Small intestine (tissue), 7 donors: ENCODE data around the gene PKD2. TPM values are rescaled to one million over a fixed set of nuclear protein-coding genes. Genes with fewer than 3 reads are reported as not detected.

Experiments used
- DNase-seq, 2 donors: peaks; one replicate each; pipeline versions ENCODE4 v3.0.0 to v3.0.0-alpha.2; 2013
- FAIRE-seq: peaks from 2 replicates; lab custom pipeline; 2012; peaks lifted over from hg19 to GRCh38; lab: Jason Lieb, UNC
- H3K27ac ChIP-seq, 3 donors: one replicate each; pipeline ENCODE4 v1.5.1; 2013; ENCODE audit warnings: low read length in 2 of 3, mild to moderate bottlenecking in 2 of 3, control low read depth in 1 of 3, inconsistent platforms in 1 of 3, low read depth in 1 of 3, moderate library complexity in 1 of 3
- H3K27me3 ChIP-seq, 3 donors: one replicate each; pipeline ENCODE4 v1.6.1; 2013; ENCODE audit warnings: low read length in 3 of 3, inconsistent platforms in 1 of 3; ENCODE audit not compliant: control insufficient read depth in 3 of 3, insufficient read depth in 3 of 3
- H3K36me3 ChIP-seq, 3 donors: one replicate each; pipeline ENCODE4 v1.6.1; 2013; ENCODE audit warnings: low read length in 3 of 3, inconsistent platforms in 1 of 3, low read depth in 1 of 3, mild to moderate bottlenecking in 1 of 3, moderate library complexity in 1 of 3; ENCODE audit not compliant: control insufficient read depth in 3 of 3, insufficient read depth in 2 of 3
- H3K4me1 ChIP-seq, 3 donors: one replicate each; pipeline ENCODE4 v1.6.1; 2013; ENCODE audit warnings: low read length in 2 of 3, inconsistent platforms in 1 of 3, low read depth in 1 of 3, mild to moderate bottlenecking in 1 of 3, moderate library complexity in 1 of 3; ENCODE audit not compliant: control insufficient read depth in 3 of 3, insufficient read depth in 2 of 3
- H3K4me3 ChIP-seq, 3 donors: one replicate each; pipeline ENCODE4 v1.5.1; 2013; ENCODE audit warnings: low read length in 3 of 3, control low read depth in 1 of 3, inconsistent platforms in 1 of 3, low read depth in 1 of 3, mild to moderate bottlenecking in 1 of 3, moderate library complexity in 1 of 3
- H3K9me3 ChIP-seq, 2 donors: one replicate each; pipeline ENCODE4 v1.6.1; 2013; ENCODE audit warnings: low read depth in 1 of 2, low read length in 1 of 2; ENCODE audit not compliant: control insufficient read depth in 2 of 2, insufficient read depth in 1 of 2
- WGBS, 3 donors: extraction: QIAGEN DNeasy Blood & Tissue Kit; methylation state at CpG; one replicate each; pipeline ENCODE4 v1.1.7; 2013; 5-methylcytosine and 5-hydroxymethylcytosine counted together
- polyA plus RNA-seq, 4 donors: library from polyadenylated mRNA; stranded (reverse) in 3 of 4; unstranded in 1 of 4; fragments of 200-250 nt in 3 of 4; fragments of 120-200 nt in 1 of 4; gene quantifications; one replicate each; pipeline versions ENCODE4 v1.2.1 to v1.2.3, GENCODE V29; 2013
- donor health status: healthy with polysubstance abuse.
- donor health status: control.
- donor health status: control.
- donor health status: Bipolar disorder and iron deficiency.
- donor health status: healthy.

The PKD2 gene
- polyA plus RNA-seq, 4 donors: 2.4 to 21.7 (median 5.1) TPM

DNA sequence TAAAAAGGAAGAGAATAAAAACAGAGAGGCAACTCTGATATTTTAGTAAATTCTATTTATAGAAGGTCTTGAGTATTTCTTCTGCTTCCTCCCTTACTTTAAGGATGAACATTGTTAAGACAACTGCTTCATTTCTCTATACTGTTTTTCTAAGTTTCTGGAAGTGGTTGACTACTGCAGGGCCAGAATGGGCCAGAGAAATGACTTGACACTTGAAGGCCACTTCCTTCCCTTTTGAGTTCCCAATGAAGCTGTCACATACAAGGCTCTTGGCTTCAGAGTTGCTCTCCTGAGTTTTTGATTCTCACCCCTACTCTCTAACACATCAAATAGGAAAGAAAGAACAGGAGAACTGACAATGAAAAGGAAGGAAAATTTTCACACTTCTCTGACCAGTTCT, 37.6 kb downstream of the PKD2 start:
- FAIRE-seq (no peak), DNase-seq (no peak)
- Histone ChIP-seq H3K36me3 (peaks cover 3 to 20% (median 5%) of the 10 kb centered on the region in 3 donors), H3K27ac (no peak overlapping the region), H3K4me1 (peaks cover 0 to 13% (median 0%) of the 10 kb centered on the region in 3 donors), H3K4me3 (no peak overlapping the region), H3K27me3 (no peaks in the 10 kb centered on the region), H3K9me3 (no peaks in the 10 kb centered on the region)

- 68 to 83% (median 70%) methylated on average over 4 of the region's 4 CpGs for WGBS, 3 donors
- no peaks in the 10 kb centered on the region for H3K9me3 ChIP-seq
- H3K27me3 ChIP-seq: no peaks in the 10 kb centered on the region
- H3K4me3 ChIP-seq: no peak overlapping the region
- FAIRE-seq (no peak), DNase-seq (no peak)
- H3K4me1 ChIP-seq: peaks cover 0 to 1% (median under 1%) of the 10 kb centered on the region in 3 donors
- no peak overlapping the region for H3K27ac ChIP-seq
- H3K36me3 ChIP-seq: peaks cover 0 to 21% (median 0%) of the 10 kb centered on the region in 3 donors
Measured at GRCh38 chr4:88054229-88054628, 46.8 kb downstream of the PKD2 start.

- no peaks in the 10 kb centered on the region for H3K27me3 ChIP-seq
- H3K36me3 ChIP-seq: peaks cover 0 to 21% (median 0%) of the 10 kb centered on the region in 3 donors
- DNase-seq (peak; percentile 72 to 83), FAIRE-seq (no peak)
- WGBS, 3 donors: 56 to 87% (median 81%) methylated on average over 2 to 3 of the region's 3 CpGs
- H3K4me1 ChIP-seq: peaks cover 2 to 5% (median 3%) of the 10 kb centered on the region in 3 donors
- H3K27ac ChIP-seq: no peak overlapping the region
- H3K4me3 ChIP-seq: no peak overlapping the region
- H3K9me3 ChIP-seq: no peaks in the 10 kb centered on the region
Measured at GRCh38 chr4:88054901-88055300, 47.5 kb downstream of the PKD2 start.

- WGBS, 3 donors: 93 to 96% (median 96%) methylated on average over 3 of the region's 3 CpGs
- H3K27ac ChIP-seq: no peak overlapping the region
- peaks cover 0 to 8% (median 0%) of the 10 kb centered on the region in 3 donors for H3K36me3 ChIP-seq
- no peaks in the 10 kb centered on the region for H3K27me3 ChIP-seq
- no peak for DNase-seq
- H3K9me3 ChIP-seq: no peaks in the 10 kb centered on the region
- no peak for FAIRE-seq
- no peak overlapping the region for H3K4me3 ChIP-seq
- H3K4me1 ChIP-seq: peaks cover 2 to 11% (median 6%) of the 10 kb centered on the region in 3 donors
Measured at GRCh38 chr4:88058295-88058694, 50.9 kb downstream of the PKD2 start.

- peak overlapping the region in 1 of 3 donors; percentile 64 for H3K27ac ChIP-seq
- no peaks in the 10 kb centered on the region for H3K9me3 ChIP-seq
- 13 to 41% (median 14%) methylated on average over 2 of the region's 2 CpGs for WGBS, 3 donors
- H3K4me3 ChIP-seq: no peak overlapping the region
- peaks cover 2 to 13% (median 6%) of the 10 kb centered on the region in 3 donors for H3K4me1 ChIP-seq
- DNase-seq: peak; percentile 25 to 57
- peaks cover 0 to 9% (median 0%) of the 10 kb centered on the region in 3 donors for H3K36me3 ChIP-seq
- no peaks in the 10 kb centered on the region for H3K27me3 ChIP-seq
- no peak for FAIRE-seq
Measured at GRCh38 chr4:88059766-88060165, 52.3 kb downstream of the PKD2 start.

- Histone ChIP-seq H3K27me3 (no peaks in the 10 kb centered on the region), H3K27ac (no peak overlapping the region), H3K36me3 (peaks cover 0 to 6% (median 0%) of the 10 kb centered on the region in 3 donors), H3K9me3 (no peaks in the 10 kb centered on the region), H3K4me1 (peaks cover 2 to 16% (median 6%) of the 10 kb centered on the region in 3 donors), H3K4me3 (no peak overlapping the region)
- WGBS, 3 donors: 87 to 91% (median 88%) methylated on average over 2 of the region's 2 CpGs
- FAIRE-seq: no peak
- DNase-seq: no peak
Measured at GRCh38 chr4:88060431-88060830, 53.0 kb downstream of the PKD2 start.

DNA sequence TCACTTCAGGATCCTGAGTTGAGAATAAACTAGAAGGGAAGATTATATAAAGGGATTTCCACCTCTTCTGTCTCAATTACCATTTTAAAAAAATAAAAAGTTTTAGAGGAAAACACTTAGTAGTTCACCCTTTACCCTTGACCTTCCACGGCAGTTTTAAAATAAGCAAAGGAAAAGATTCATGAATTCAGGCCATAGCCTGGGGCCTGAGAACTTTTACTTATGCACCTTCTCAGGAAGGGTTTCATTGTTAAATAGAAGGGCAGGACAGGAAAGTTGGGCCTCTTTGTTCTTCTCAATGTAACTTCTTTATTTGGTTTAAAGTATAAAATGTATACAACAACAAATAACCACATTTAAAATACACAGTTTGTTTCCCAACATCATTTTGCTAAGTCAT, 54.9 kb downstream of the PKD2 start:
- Histone ChIP-seq H3K27ac (peak overlapping the region in 2 of 3 donors; percentile 21 to 81), H3K36me3 (peaks cover 1 to 8% (median 3%) of the 10 kb centered on the region in 3 donors), H3K27me3 (no peaks in the 10 kb centered on the region), H3K4me1 (peaks cover 2 to 16% (median 6%) of the 10 kb centered on the region in 3 donors), H3K9me3 (no peaks in the 10 kb centered on the region), H3K4me3 (no peak overlapping the region)
- FAIRE-seq (no peak), DNase-seq (no peak)
- WGBS, 3 donors: 33 to 50% (median 49%) methylated on average over 1 of the region's 1 CpG

- FAIRE-seq: peak; percentile 92
- Histone ChIP-seq H3K9me3 (no peaks in the 10 kb centered on the region), H3K4me3 (no peak overlapping the region), H3K27me3 (no peaks in the 10 kb centered on the region), H3K27ac (peak overlapping the region in 1 of 3 donors; percentile 21), H3K36me3 (peaks cover 3 to 12% (median 6%) of the 10 kb centered on the region in 3 donors), H3K4me1 (peaks cover 2 to 16% (median 6%) of the 10 kb centered on the region in 3 donors)
- peak; percentile 75 to 89 for DNase-seq
- WGBS, 3 donors: 50 to 61% (median 57%) methylated on average over 1 of the region's 1 CpG
Measured at GRCh38 chr4:88062843-88063242, 55.4 kb downstream of the PKD2 start.
